Activated CD4-positive, alpha-beta T cell treated with anti-CD3 and anti-CD28 coated beads, Interleukin-2, amount 10 ng/mL, durations not matched to agents 7 days and 5 days (primary cell): ENCODE measurements around the gene ARHGAP6. TPM values are rescaled to one million over a fixed set of nuclear protein-coding genes. Genes with fewer than 3 reads are reported as not detected.

ENCODE experiments used
- CTCF ChIA-PET: fragments of 350-600 bp; sonication (Branson Sonifier 250); formaldehyde crosslinking; loops from one replicate; lab custom pipeline; 2021; ENCODE audit warnings: antibody characterized with exemption; lab: Charles Lee
- POLR2A ChIA-PET: fragments of 350-600 bp; sonication (Branson Sonifier 250); formaldehyde crosslinking; loops from one replicate; lab custom pipeline; 2021; ENCODE audit warnings: antibody characterized with exemption; lab: Charles Lee
- DNase-seq: peaks from one replicate; pipeline ENCODE4 v3.0.0-alpha.2; 2020
- H3K27ac Mint-ChIP-seq: one replicate; pipeline ENCODE4 v1.8.0; 2021; ENCODE audit warnings: mild to moderate bottlenecking, moderate library complexity, mixed read lengths
- H3K27me3 Mint-ChIP-seq: one replicate; pipeline ENCODE4 v1.8.0; 2021; ENCODE audit warnings: mixed read lengths
- H3K36me3 Mint-ChIP-seq: one replicate; pipeline ENCODE4 v1.8.0; 2021; ENCODE audit warnings: low read depth, mixed read lengths
- H3K4me1 Mint-ChIP-seq: one replicate; pipeline ENCODE4 v1.8.0; 2021; ENCODE audit warnings: mixed read lengths
- H3K4me3 Mint-ChIP-seq: one replicate; pipeline ENCODE4 v1.8.0; 2021; ENCODE audit warnings: mild to moderate bottlenecking, moderate library complexity, mixed read lengths
- H3K9me3 Mint-ChIP-seq: one replicate; pipeline ENCODE4 v1.8.0; 2021; ENCODE audit warnings: mixed read lengths
- total RNA-seq, 2 experiments: library from RNA; stranded (reverse); gene quantifications; one replicate each; pipeline ENCODE4 v1.2.3, GENCODE V29; 2021

The ARHGAP6 gene
- total RNA-seq, 2 experiments from 2014 or later: not detected

- no peaks in the 10 kb centered on the region for H3K4me1 Mint-ChIP-seq
- H3K36me3 Mint-ChIP-seq: no peaks in the 10 kb centered on the region
- H3K9me3 Mint-ChIP-seq: no peaks in the 10 kb centered on the region
- no peak for DNase-seq
- no peaks in the 10 kb centered on the region for H3K27me3 Mint-ChIP-seq
- H3K4me3 Mint-ChIP-seq: no peak overlapping the region
- no peak overlapping the region for H3K27ac Mint-ChIP-seq
- CTCF ChIA-PET: no interaction called here
- POLR2A ChIA-PET: no interaction called here
These were observed 319.5 kb downstream of the ARHGAP6 start for GRCh38 chrX:11346121-11346682.

- Mint-ChIP-seq H3K4me3 (no peak overlapping the region), H3K27ac (no peak overlapping the region), H3K4me1 (no peaks in the 10 kb centered on the region), H3K9me3 (no peaks in the 10 kb centered on the region), H3K36me3 (no peaks in the 10 kb centered on the region), H3K27me3 (no peaks in the 10 kb centered on the region)
- ChIA-PET POLR2A (no interaction called here), CTCF (no interaction called here)
- no peak for DNase-seq
These were observed 323.0 kb downstream of the ARHGAP6 start for GRCh38 chrX:11342673-11343072.

- Mint-ChIP-seq H3K27me3 (no peaks in the 10 kb centered on the region), H3K4me1 (no peaks in the 10 kb centered on the region), H3K4me3 (no peak overlapping the region), H3K27ac (no peak overlapping the region), H3K36me3 (no peaks in the 10 kb centered on the region), H3K9me3 (no peaks in the 10 kb centered on the region)
- no peak for DNase-seq
- ChIA-PET CTCF (interaction anchor here (0.7 kb wide), 1 partner anchor 490 kb away, joined by 3 read pairs; no protein-coding TSS in a partner anchor), POLR2A (no interaction called here)
These were observed 324.2 kb downstream of the ARHGAP6 start for GRCh38 chrX:11341274-11342201.

- DNase-seq: no peak
- no peak overlapping the region for H3K27ac Mint-ChIP-seq
- H3K27me3 Mint-ChIP-seq: no peaks in the 10 kb centered on the region
- no peaks in the 10 kb centered on the region for H3K36me3 Mint-ChIP-seq
- ChIA-PET POLR2A (no interaction called here), CTCF (no interaction called here)
- H3K9me3 Mint-ChIP-seq: no peaks in the 10 kb centered on the region
- no peak overlapping the region for H3K4me3 Mint-ChIP-seq
- no peaks in the 10 kb centered on the region for H3K4me1 Mint-ChIP-seq
These were observed 328.3 kb downstream of the ARHGAP6 start for GRCh38 chrX:11337292-11338009.

GRCh38 chrX:11336201-11336600 lies 329.5 kb downstream of the ARHGAP6 start:
- H3K27ac Mint-ChIP-seq: no peak overlapping the region
- H3K4me1 Mint-ChIP-seq: no peaks in the 10 kb centered on the region
- no peaks in the 10 kb centered on the region for H3K27me3 Mint-ChIP-seq
- DNase-seq: no peak
- no peak overlapping the region for H3K4me3 Mint-ChIP-seq
- H3K36me3 Mint-ChIP-seq: no peaks in the 10 kb centered on the region
- POLR2A ChIA-PET: no interaction called here
- CTCF ChIA-PET: no interaction called here
- no peaks in the 10 kb centered on the region for H3K9me3 Mint-ChIP-seq

- Mint-ChIP-seq H3K27me3 (no peaks in the 10 kb centered on the region), H3K27ac (no peak overlapping the region), H3K4me3 (no peak overlapping the region), H3K4me1 (no peaks in the 10 kb centered on the region), H3K9me3 (no peaks in the 10 kb centered on the region), H3K36me3 (no peaks in the 10 kb centered on the region)
- CTCF ChIA-PET: no interaction called here
- POLR2A ChIA-PET: no interaction called here
- no peak for DNase-seq
These were observed 331.6 kb downstream of the ARHGAP6 start for GRCh38 chrX:11334165-11334564.

GRCh38 chrX:11331788-11332187 lies 333.9 kb downstream of the ARHGAP6 start:
- H3K4me1 Mint-ChIP-seq: no peaks in the 10 kb centered on the region
- H3K4me3 Mint-ChIP-seq: no peak overlapping the region
- no peaks in the 10 kb centered on the region for H3K36me3 Mint-ChIP-seq
- POLR2A ChIA-PET: no interaction called here
- DNase-seq: no peak
- H3K27me3 Mint-ChIP-seq: no peaks in the 10 kb centered on the region
- H3K27ac Mint-ChIP-seq: no peak overlapping the region
- CTCF ChIA-PET: no interaction called here
- H3K9me3 Mint-ChIP-seq: no peaks in the 10 kb centered on the region

GRCh38 chrX:11329021-11329420 lies 336.7 kb downstream of the ARHGAP6 start:
- Mint-ChIP-seq H3K27ac (no peak overlapping the region), H3K9me3 (no peaks in the 10 kb centered on the region), H3K36me3 (no peaks in the 10 kb centered on the region), H3K27me3 (no peaks in the 10 kb centered on the region), H3K4me1 (no peaks in the 10 kb centered on the region), H3K4me3 (no peak overlapping the region)
- CTCF ChIA-PET: no interaction called here
- POLR2A ChIA-PET: no interaction called here
- no peak for DNase-seq

GRCh38 chrX:11328134-11328533 lies 337.6 kb downstream of the ARHGAP6 start:
- no peaks in the 10 kb centered on the region for H3K4me1 Mint-ChIP-seq
- no peaks in the 10 kb centered on the region for H3K27me3 Mint-ChIP-seq
- H3K9me3 Mint-ChIP-seq: no peaks in the 10 kb centered on the region
- no peak overlapping the region for H3K27ac Mint-ChIP-seq
- no peaks in the 10 kb centered on the region for H3K36me3 Mint-ChIP-seq
- H3K4me3 Mint-ChIP-seq: no peak overlapping the region
- POLR2A ChIA-PET: no interaction called here
- DNase-seq: no peak
- CTCF ChIA-PET: no interaction called here

GRCh38 chrX:11321986-11322385 lies 343.7 kb downstream of the ARHGAP6 start:
- CTCF ChIA-PET: no interaction called here
- POLR2A ChIA-PET: no interaction called here
- Mint-ChIP-seq H3K27me3 (no peaks in the 10 kb centered on the region), H3K9me3 (no peaks in the 10 kb centered on the region), H3K27ac (no peak overlapping the region), H3K4me1 (no peaks in the 10 kb centered on the region), H3K36me3 (no peaks in the 10 kb centered on the region), H3K4me3 (no peak overlapping the region)
- no peak for DNase-seq

- no peaks in the 10 kb centered on the region for H3K4me1 Mint-ChIP-seq
- H3K27ac Mint-ChIP-seq: no peak overlapping the region
- DNase-seq: no peak
- H3K36me3 Mint-ChIP-seq: no peaks in the 10 kb centered on the region
- ChIA-PET POLR2A (no interaction called here), CTCF (no interaction called here)
- no peaks in the 10 kb centered on the region for H3K9me3 Mint-ChIP-seq
- no peaks in the 10 kb centered on the region for H3K27me3 Mint-ChIP-seq
- H3K4me3 Mint-ChIP-seq: no peak overlapping the region
These were observed 345.8 kb downstream of the ARHGAP6 start for GRCh38 chrX:11319806-11320520.

GRCh38 chrX:11311706-11312105 lies 354.0 kb downstream of the ARHGAP6 start:
- Mint-ChIP-seq H3K36me3 (no peaks in the 10 kb centered on the region), H3K27ac (no peak overlapping the region), H3K27me3 (no peaks in the 10 kb centered on the region), H3K4me1 (no peaks in the 10 kb centered on the region), H3K4me3 (no peak overlapping the region), H3K9me3 (no peaks in the 10 kb centered on the region)
- DNase-seq: no peak
- POLR2A ChIA-PET: no interaction called here
- CTCF ChIA-PET: no interaction called here

- no peak for DNase-seq
- POLR2A ChIA-PET: no interaction called here
- H3K27ac Mint-ChIP-seq: no peak overlapping the region
- CTCF ChIA-PET: no interaction called here
- no peaks in the 10 kb centered on the region for H3K9me3 Mint-ChIP-seq
- no peak overlapping the region for H3K4me3 Mint-ChIP-seq
- H3K36me3 Mint-ChIP-seq: no peaks in the 10 kb centered on the region
- no peaks in the 10 kb centered on the region for H3K4me1 Mint-ChIP-seq
- no peaks in the 10 kb centered on the region for H3K27me3 Mint-ChIP-seq
These were observed 356.5 kb downstream of the ARHGAP6 start for GRCh38 chrX:11309220-11309619.
